GM12878 (cell line): ENCODE data around the gene FAM193A. TPM values are rescaled to one million over a fixed set of nuclear protein-coding genes. Genes with fewer than 3 reads are reported as not detected.

Source experiments
- ATAC-seq: fragments of 200-7000 bp; cut with Tn5 transposase; 3 replicates; pipeline ENCODE4 v1.9.1; 2020; ENCODE audit warnings: mild to moderate bottlenecking, moderate library complexity
- BruUV-seq: library from RNA; stranded (reverse); fragments of 400-500 nt; replicated peaks from 2 replicates; lab custom pipeline; 2021; lab: Mats Ljungman, UMichigan
- CTCF ChIA-PET: fragments of 300-600 bp; sonication (Branson Sonifier 250); formaldehyde crosslinking; extraction: SDS; loops from one replicate; lab custom pipeline; 2021; ENCODE audit warnings: inconsistent platforms; lab: Yijun Ruan, JAX
- POLR2A ChIA-PET: fragments of 350-600 bp; formaldehyde crosslinking; extraction: SDS; loops from one replicate; lab custom pipeline; 2021; ENCODE audit warnings: inconsistent platforms; lab: Charles Lee
- RAD21 ChIA-PET: fragments of 300-600 bp; sonication (Branson Sonifier 250); formaldehyde crosslinking; loops from one replicate; lab custom pipeline; 2023; ENCODE audit warnings: antibody characterized with exemption; ENCODE audit not compliant: unreplicated experiment; lab: Charles Lee
- SMC1A ChIA-PET: fragments of 300-600 bp; sonication (Branson Sonifier 250); formaldehyde crosslinking; loops from one replicate; lab custom pipeline; 2023; ENCODE audit not compliant: unreplicated experiment, uncharacterized antibody; lab: Charles Lee
- DNase-seq: peaks from one replicate; pipeline ENCODE4 v3.0.0-alpha.2; 2011; ENCODE audit warnings: low read depth, low spot score
- FAIRE-seq: peaks from 3 replicates; lab custom pipeline; 2011; peaks lifted over from hg19 to GRCh38; lab: Jason Lieb, UNC
- H2AFZ ChIP-seq: 2 replicates; pipeline ENCODE4 v1.6.0; 2011; ENCODE audit warnings: low read depth, low read length, control low read depth; ENCODE audit not compliant: control insufficient read depth
- H3K27ac ChIP-seq: 2 replicates; pipeline ENCODE4 v1.5.1; 2011; ENCODE audit warnings: control low read depth; ENCODE audit not compliant: control insufficient read depth, insufficient read depth
- H3K27me3 ChIP-seq, 2 experiments: replicated peaks in 1 of 2; 2 replicates each; pipeline versions ENCODE4 v1.6.0 to v1.6.1; 2011; ENCODE audit warnings: low read length in 1 of 2; ENCODE audit not compliant: control insufficient read depth in 2 of 2, insufficient read depth in 2 of 2
- H3K36me3 ChIP-seq, 2 experiments: 2 replicates each; pipeline ENCODE4 v1.5.1; 2011; ENCODE audit warnings: low read length in 1 of 2; ENCODE audit not compliant: control insufficient read depth in 2 of 2, insufficient read depth in 2 of 2
- H3K4me1 ChIP-seq: 2 replicates; pipeline ENCODE4 v1.6.1; 2011; ENCODE audit warnings: mild to moderate bottlenecking, low read length, moderate library complexity, mixed read lengths; ENCODE audit not compliant: control insufficient read depth, insufficient read depth
- H3K4me2 ChIP-seq: 2 replicates; pipeline ENCODE4 v1.6.0; 2011; ENCODE audit warnings: control low read depth; ENCODE audit not compliant: control insufficient read depth, insufficient read depth
- H3K4me3 ChIP-seq: fragments of 200-600 bp; sonication (generic); 2 replicates; pipeline ENCODE4 v1.5.1; 2016
- H3K79me2 ChIP-seq: 2 replicates; pipeline ENCODE4 v1.6.0; 2011; ENCODE audit warnings: low read length; ENCODE audit not compliant: control insufficient read depth, insufficient read depth
- H3K9ac ChIP-seq: 2 replicates; pipeline ENCODE4 v1.8.0; 2011; ENCODE audit warnings: low read length, control low read depth, mixed read lengths; ENCODE audit not compliant: control insufficient read depth, insufficient read depth
- H3K9me3 ChIP-seq: replicated peaks from 3 replicates; pipeline ENCODE4 v1.5.1; 2011; ENCODE audit warnings: mild to moderate bottlenecking, low read length; ENCODE audit not compliant: control insufficient read depth, insufficient read depth
- H4K20me1 ChIP-seq: 2 replicates; pipeline ENCODE4 v1.6.0; 2011; ENCODE audit not compliant: control insufficient read depth, insufficient read depth
- ATF7 ChIP-seq: fragments of 450-650 bp; IDR thresholded peaks from 2 replicates; pipeline ENCODE4 v1.6.1; 2016; ENCODE audit warnings: low read depth, mild to moderate bottlenecking
- ETV6 ChIP-seq, 2 experiments: fragments of 450-650 bp in 1 of 2; IDR thresholded peaks in 1 of 2; conservative IDR thresholded peaks in 1 of 2; 2 replicates each; pipeline ENCODE4 v1.6.1; 2014; ENCODE audit warnings: antibody characterized with exemption in 1 of 2, borderline replicate concordance in 1 of 2, low read depth in 1 of 2, mild to moderate bottlenecking in 1 of 2, moderate library complexity in 1 of 2
- FOXM1 ChIP-seq: IDR thresholded peaks from 2 replicates; pipeline ENCODE4 v1.6.1; 2012; ENCODE audit warnings: low read depth, mild to moderate bottlenecking, inconsistent platforms, low read length, moderate library complexity
- HCFC1 ChIP-seq: fragments of 150-350 bp; IDR thresholded peaks from 2 replicates; pipeline ENCODE4 v1.6.1; 2014; ENCODE audit warnings: low read length
- HDAC2 ChIP-seq: fragments of 200-600 bp; sonication (generic); IDR thresholded peaks from 2 replicates; pipeline ENCODE4 v1.6.1; 2017
- MTA2 ChIP-seq: fragments of 450-650 bp; IDR thresholded peaks from 2 replicates; pipeline ENCODE4 v1.6.1; 2016; ENCODE audit warnings: low read depth, mild to moderate bottlenecking, moderate library complexity
- MYB ChIP-seq: fragments of 150-350 bp; IDR thresholded peaks from 2 replicates; pipeline ENCODE4 v1.6.1; 2014; ENCODE audit warnings: mild to moderate bottlenecking, low read depth, low read length, borderline replicate concordance
- POLR2AphosphoS2 ChIP-seq: IDR thresholded peaks from 2 replicates; pipeline ENCODE4 v1.6.1; 2011; ENCODE audit warnings: low read depth, mild to moderate bottlenecking, low read length, improper control_type of control experiment, moderate library complexity
- RAD21 ChIP-seq: IDR thresholded peaks from 2 replicates; pipeline ENCODE4 v1.6.1; 2011; ENCODE audit warnings: mild to moderate bottlenecking, low read depth, low read length, moderate library complexity; ENCODE audit not compliant: insufficient read depth
- SIN3A ChIP-seq: IDR thresholded peaks from 2 replicates; pipeline ENCODE4 v1.6.1; 2012; ENCODE audit warnings: low read depth, low read length, improper control_type of control experiment
- SMAD1 ChIP-seq: fragments of 450-650 bp; IDR thresholded peaks from 2 replicates; pipeline ENCODE4 v1.6.1; 2018; ENCODE audit warnings: mild to moderate bottlenecking, low read depth; ENCODE audit not compliant: partially characterized antibody
- TCF3 ChIP-seq: IDR thresholded peaks from 2 replicates; pipeline ENCODE4 v1.6.1; 2012; ENCODE audit warnings: low read depth, mild to moderate bottlenecking, low read length, borderline replicate concordance; ENCODE audit not compliant: insufficient read depth
- WGBS: methylation state at CpG from one replicate; pipeline ENCODE4 v1.1.6; 2016; ENCODE audit warnings: low lambda C conversion rate; ENCODE audit not compliant: insufficient replicate concordance, insufficient coverage; ENCODE audit errors: missing lambda C conversion rate; 5-methylcytosine and 5-hydroxymethylcytosine counted together
- in situ Hi-C: fragments of 300-500 bp; cut with MboI; formaldehyde crosslinking; loops from 9 replicates; pipeline ENCODE4 v1.14.3; 2018; ENCODE audit warnings: mixed read lengths
- intact Hi-C: fragments of 100-400 bp; cut with micrococcal nuclease; formaldehyde crosslinking; loops from one replicate; pipeline ENCODE4 v1.14.2; 2022; ENCODE audit not compliant: unreplicated experiment
- polyA plus RNA-seq, 11 experiments: library from polyadenylated mRNA; depleted of rRNA in 4 of 11; unstranded in 6 of 11; stranded (reverse) in 5 of 11; fragments of >200 nt; fragmentation: Nextera tagmentation in 4 of 11; fragmentation: Illumina TruSeq in 1 of 11; extraction: Ambion mirVana in 4 of 11; extraction: Trizol in 1 of 11; gene quantifications; 1 replicate in 1 of 11; 2 replicates in 10 of 11; pipeline versions ENCODE4 v1.2.1 to v1.2.3, GENCODE V29; 2011 to 2016; ENCODE audit warnings: inconsistent platforms in 2 of 11, missing spikeins in 2 of 11, low read depth in 1 of 11
- total RNA-seq, 4 experiments: library from RNA; depleted of rRNA in 3 of 4; stranded (reverse); fragments of >200 nt in 3 of 4; fragmentation: Illumina TruSeq in 1 of 4; extraction: Trizol in 1 of 4; gene quantifications; 2 replicates each; pipeline versions ENCODE4 v1.2.1 to v1.2.3, GENCODE V29; 2013 to 2021
- TF ChIP-seq, protein P1 (sequence below): IDR thresholded peaks from 2 replicates; pipeline ENCODE4 v1.6.1; 2011; ENCODE audit warnings: borderline replicate concordance, low read depth, mild to moderate bottlenecking, moderate library complexity, mixed read lengths, low read length; ENCODE audit not compliant: insufficient read depth; ENCODE audit errors: extremely low read length
- TF ChIP-seq, protein P2 (sequence below): fragments of 150-350 bp; IDR thresholded peaks from 2 replicates; pipeline ENCODE4 v1.6.1; 2016; ENCODE audit warnings: low read depth, low read length
- TF ChIP-seq, protein P3 (sequence below): fragments of 450-650 bp; IDR thresholded peaks from 2 replicates; pipeline ENCODE4 v1.6.1; 2017; ENCODE audit warnings: mild to moderate bottlenecking
- TF ChIP-seq, protein P4 (sequence below): fragments of 450-650 bp; IDR thresholded peaks from 2 replicates; pipeline ENCODE4 v1.6.1; 2017; ENCODE audit warnings: low read depth, mild to moderate bottlenecking, moderate library complexity

Gene FAM193A
- total and polyA plus RNA-seq, 10 of the 15 experiments (the other 5 are each of a cell fraction or from before 2014, with no cell fraction given): 0.52 to 23.3 (median 7.4) TPM

DNA sequence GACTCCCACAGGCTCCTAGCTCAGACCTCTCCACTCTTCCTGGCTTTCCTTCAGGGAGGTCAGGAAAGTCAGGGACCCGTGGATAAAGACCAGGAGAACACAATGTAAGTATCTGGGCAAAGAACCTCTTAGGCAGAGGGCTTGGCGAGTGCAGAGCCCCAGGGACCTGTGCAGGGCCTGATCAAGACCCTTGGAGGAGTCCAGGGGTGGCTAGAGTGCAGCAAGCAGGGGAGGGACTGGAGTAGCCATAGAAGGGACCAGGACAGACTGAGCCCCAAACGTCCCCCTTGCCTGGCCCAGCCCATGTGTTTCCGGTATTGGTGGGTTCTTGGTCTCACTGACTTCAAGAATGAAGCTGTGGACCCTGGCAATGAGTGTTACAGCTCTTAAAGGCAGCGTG lies 225.6 kb downstream of the FAM193A start:
- Histone ChIP-seq H3K4me2 (no peak overlapping the region), H3K4me1 (peaks cover 11% of the 10 kb centered on the region), H3K36me3 (no peaks in the 10 kb centered on the region), H3K9ac (no peak overlapping the region), H3K79me2 (no peaks in the 10 kb centered on the region), H3K27me3 (no peaks in the 10 kb centered on the region), H3K27ac (no peak overlapping the region), H3K4me3 (no peak overlapping the region), H3K9me3 (no peaks in the 10 kb centered on the region), H4K20me1 (peaks cover 3% of the 10 kb centered on the region; the same call in 1 of the 2 replicates), H2AFZ (no peak overlapping the region)
- intact Hi-C loops (loop anchor here (5.0 to 10.0 kb wide), 4 partner anchors 50 to 283 kb away; partner anchors contain the start of genes GRK4 and NOP14), in situ Hi-C loops (loop anchor here (25.0 kb wide), 1 partner anchor 175 kb away; no protein-coding TSS in a partner anchor)
- ChIA-PET CTCF (interaction anchor here (0.8 to 3.5 kb wide), 10 partner anchors 9 to 542 kb away, joined by 3 to 22 read pairs (median 5); no protein-coding TSS in a partner anchor), POLR2A (interaction anchor here (0.6 to 1.0 kb wide), 3 partner anchors 174 to 229 kb away, joined by 3 to 6 read pairs (median 3); partner anchors contain the start of genes GRK4 and NOP14), RAD21 (interaction anchor here (1.0 to 3.8 kb wide), 11 partner anchors 12 to 192 kb away, joined by 3 to 21 read pairs (median 5); no protein-coding TSS in a partner anchor), SMC1A (interaction anchor here (1.0 to 1.6 kb wide), 8 partner anchors 22 to 100 kb away, joined by 3 to 4 read pairs (median 3); no protein-coding TSS in a partner anchor)
- DNase-seq: no peak
- FAIRE-seq: no peak
- no peak for ATAC-seq
- 58% methylated on average over 5 of the region's 5 CpGs for WGBS
- no TSS peak for BruUV-seq
- TF ChIP-seq, protein P1, sequence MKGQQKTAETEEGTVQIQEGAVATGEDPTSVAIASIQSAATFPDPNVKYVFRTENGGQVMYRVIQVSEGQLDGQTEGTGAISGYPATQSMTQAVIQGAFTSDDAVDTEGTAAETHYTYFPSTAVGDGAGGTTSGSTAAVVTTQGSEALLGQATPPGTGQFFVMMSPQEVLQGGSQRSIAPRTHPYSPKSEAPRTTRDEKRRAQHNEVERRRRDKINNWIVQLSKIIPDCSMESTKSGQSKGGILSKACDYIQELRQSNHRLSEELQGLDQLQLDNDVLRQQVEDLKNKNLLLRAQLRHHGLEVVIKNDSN: no peak
- no peak for TF ChIP-seq SMAD1
- TF ChIP-seq, protein P2, sequence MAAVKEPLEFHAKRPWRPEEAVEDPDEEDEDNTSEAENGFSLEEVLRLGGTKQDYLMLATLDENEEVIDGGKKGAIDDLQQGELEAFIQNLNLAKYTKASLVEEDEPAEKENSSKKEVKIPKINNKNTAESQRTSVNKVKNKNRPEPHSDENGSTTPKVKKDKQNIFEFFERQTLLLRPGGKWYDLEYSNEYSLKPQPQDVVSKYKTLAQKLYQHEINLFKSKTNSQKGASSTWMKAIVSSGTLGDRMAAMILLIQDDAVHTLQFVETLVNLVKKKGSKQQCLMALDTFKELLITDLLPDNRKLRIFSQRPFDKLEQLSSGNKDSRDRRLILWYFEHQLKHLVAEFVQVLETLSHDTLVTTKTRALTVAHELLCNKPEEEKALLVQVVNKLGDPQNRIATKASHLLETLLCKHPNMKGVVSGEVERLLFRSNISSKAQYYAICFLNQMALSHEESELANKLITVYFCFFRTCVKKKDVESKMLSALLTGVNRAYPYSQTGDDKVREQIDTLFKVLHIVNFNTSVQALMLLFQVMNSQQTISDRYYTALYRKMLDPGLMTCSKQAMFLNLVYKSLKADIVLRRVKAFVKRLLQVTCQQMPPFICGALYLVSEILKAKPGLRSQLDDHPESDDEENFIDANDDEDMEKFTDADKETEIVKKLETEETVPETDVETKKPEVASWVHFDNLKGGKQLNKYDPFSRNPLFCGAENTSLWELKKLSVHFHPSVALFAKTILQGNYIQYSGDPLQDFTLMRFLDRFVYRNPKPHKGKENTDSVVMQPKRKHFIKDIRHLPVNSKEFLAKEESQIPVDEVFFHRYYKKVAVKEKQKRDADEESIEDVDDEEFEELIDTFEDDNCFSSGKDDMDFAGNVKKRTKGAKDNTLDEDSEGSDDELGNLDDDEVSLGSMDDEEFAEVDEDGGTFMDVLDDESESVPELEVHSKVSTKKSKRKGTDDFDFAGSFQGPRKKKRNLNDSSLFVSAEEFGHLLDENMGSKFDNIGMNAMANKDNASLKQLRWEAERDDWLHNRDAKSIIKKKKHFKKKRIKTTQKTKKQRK: no peak
- no peak for TF ChIP-seq MTA2
- no peak for TF ChIP-seq HCFC1
- no peak for TF ChIP-seq SIN3A
- TF ChIP-seq, protein P3, sequence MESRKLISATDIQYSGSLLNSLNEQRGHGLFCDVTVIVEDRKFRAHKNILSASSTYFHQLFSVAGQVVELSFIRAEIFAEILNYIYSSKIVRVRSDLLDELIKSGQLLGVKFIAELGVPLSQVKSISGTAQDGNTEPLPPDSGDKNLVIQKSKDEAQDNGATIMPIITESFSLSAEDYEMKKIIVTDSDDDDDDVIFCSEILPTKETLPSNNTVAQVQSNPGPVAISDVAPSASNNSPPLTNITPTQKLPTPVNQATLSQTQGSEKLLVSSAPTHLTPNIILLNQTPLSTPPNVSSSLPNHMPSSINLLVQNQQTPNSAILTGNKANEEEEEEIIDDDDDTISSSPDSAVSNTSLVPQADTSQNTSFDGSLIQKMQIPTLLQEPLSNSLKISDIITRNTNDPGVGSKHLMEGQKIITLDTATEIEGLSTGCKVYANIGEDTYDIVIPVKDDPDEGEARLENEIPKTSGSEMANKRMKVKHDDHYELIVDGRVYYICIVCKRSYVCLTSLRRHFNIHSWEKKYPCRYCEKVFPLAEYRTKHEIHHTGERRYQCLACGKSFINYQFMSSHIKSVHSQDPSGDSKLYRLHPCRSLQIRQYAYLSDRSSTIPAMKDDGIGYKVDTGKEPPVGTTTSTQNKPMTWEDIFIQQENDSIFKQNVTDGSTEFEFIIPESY: no peak
- TF ChIP-seq MYB: no peak
- no peak for TF ChIP-seq POLR2AphosphoS2
- no peak for TF ChIP-seq ATF7
- TF ChIP-seq, protein P4, sequence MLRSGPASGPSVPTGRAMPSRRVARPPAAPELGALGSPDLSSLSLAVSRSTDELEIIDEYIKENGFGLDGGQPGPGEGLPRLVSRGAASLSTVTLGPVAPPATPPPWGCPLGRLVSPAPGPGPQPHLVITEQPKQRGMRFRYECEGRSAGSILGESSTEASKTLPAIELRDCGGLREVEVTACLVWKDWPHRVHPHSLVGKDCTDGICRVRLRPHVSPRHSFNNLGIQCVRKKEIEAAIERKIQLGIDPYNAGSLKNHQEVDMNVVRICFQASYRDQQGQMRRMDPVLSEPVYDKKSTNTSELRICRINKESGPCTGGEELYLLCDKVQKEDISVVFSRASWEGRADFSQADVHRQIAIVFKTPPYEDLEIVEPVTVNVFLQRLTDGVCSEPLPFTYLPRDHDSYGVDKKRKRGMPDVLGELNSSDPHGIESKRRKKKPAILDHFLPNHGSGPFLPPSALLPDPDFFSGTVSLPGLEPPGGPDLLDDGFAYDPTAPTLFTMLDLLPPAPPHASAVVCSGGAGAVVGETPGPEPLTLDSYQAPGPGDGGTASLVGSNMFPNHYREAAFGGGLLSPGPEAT: no peak
- TF ChIP-seq TCF3: no peak
- no peak for TF ChIP-seq HDAC2
- TF ChIP-seq FOXM1: no peak
- no peak for TF ChIP-seq RAD21
- TF ChIP-seq ETV6 (conservative IDR thresholded peaks at IDR 0.05 in 1 of 2, IDR thresholded peaks at IDR 0.05 in 1 of 2; ENCODE audit: borderline replicate concordance in 1 of 2, low read depth in 1 of 2): no peak
